ENCODE measurements around the gene BMP3.
"Not testable (repeated sequence)": the region's sequence is repeated elsewhere in the genome, so short reads cannot be mapped to it uniquely, and the experiment has no call there.

The BMP3 gene, protein sequence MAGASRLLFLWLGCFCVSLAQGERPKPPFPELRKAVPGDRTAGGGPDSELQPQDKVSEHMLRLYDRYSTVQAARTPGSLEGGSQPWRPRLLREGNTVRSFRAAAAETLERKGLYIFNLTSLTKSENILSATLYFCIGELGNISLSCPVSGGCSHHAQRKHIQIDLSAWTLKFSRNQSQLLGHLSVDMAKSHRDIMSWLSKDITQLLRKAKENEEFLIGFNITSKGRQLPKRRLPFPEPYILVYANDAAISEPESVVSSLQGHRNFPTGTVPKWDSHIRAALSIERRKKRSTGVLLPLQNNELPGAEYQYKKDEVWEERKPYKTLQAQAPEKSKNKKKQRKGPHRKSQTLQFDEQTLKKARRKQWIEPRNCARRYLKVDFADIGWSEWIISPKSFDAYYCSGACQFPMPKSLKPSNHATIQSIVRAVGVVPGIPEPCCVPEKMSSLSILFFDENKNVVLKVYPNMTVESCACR

GRCh38 chr4:81030061-81030980, at the start of gene BMP3:
Gene BMP3, plus strand, starts transcription at chr4:81030708. Its CDS starts 577 bp downstream, at chr4:81031285.
- DNase-seq (ENCODE audit: low read depth in 3 of 3), result no peak

DNA sequence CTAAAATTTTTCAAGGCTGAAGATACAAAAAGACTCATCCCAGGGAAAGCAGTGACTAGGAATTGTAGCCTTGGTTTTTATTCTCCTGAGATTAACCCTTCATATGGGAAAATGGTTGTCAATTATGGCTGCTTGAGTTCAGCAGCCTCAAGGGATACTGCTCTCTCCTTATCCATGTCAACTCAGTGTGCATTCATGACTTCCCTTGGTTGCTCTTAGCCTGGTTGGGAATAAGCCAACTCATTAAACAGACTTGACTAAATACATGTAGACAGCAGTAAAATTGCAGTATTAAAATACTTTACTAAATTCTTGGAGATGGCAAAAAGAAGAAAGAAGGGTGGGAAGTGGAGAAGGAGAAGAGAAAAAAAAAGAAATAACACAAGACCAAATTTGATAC, 44.5 kb upstream of the BMP3 start:
- no peak for DNase-seq (ENCODE audit: low read depth in 3 of 3)

DNA sequence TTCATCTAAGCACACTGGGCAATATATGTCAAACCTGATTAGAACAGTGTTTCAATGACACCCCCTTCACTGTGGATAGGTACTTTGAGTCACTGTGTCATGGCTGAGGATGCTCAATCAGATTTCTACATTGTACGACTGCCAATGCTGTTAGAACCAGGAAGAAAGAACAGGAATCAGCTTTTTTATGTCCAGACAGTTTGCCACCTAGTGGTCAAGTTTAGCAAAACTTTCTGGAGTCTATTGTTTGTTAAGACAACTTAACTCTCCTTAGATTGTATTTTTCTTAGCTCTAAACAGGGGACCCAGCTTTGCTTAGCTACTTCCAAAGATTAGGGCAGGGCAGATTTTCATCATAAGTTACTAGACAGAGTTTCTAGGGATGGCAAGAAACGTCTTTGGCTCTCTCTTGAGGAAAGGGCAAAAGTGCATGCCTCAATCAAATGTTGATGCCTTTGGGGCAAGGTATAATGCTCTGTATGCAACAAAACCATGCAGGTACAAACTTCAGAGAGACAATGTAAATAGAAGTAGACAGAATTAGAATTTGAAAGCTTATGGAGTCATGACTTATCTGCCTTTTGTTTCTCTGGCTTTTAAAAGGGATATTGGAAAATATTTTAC, 40.5 kb upstream of the BMP3 start:
- peak in 1 of 3 experiments; percentile 11 for DNase-seq (ENCODE audit: low read depth in 3 of 3)

DNA sequence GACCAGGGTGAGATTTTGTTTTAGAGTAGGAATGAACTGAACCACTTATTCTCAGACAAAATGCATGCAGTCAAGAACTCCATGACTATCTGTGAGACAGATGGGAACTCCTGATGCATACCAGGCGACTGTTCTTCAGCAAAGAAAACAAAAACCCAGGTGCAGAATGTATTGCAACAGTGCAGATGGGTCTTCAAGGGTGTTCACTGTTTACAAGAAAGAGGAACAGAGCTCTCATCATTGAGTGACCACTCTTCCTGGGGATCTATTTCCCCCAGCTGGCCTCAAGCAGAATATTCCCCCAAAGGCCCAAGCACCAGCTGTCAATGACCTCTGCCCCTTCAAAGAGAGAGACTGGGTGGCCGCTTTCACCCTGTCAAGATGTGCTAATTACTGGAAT, 39.7 kb upstream of the BMP3 start:
- no peak for DNase-seq (ENCODE audit: low read depth in 3 of 3)

- no peak for DNase-seq (ENCODE audit: low read depth in 3 of 3)
These were observed 30.6 kb upstream of the BMP3 start for GRCh38 chr4:80999943-81000342.

GRCh38 chr4:81003597-81004111, 26.9 kb upstream of the BMP3 start:
- no peak for DNase-seq (ENCODE audit: low read depth in 3 of 3)

GRCh38 chr4:81007417-81007816, 23.1 kb upstream of the BMP3 start:
- no peak for DNase-seq (ENCODE audit: low read depth in 3 of 3)

GRCh38 chr4:81016566-81016965, 13.9 kb upstream of the BMP3 start:
- DNase-seq (ENCODE audit: low read depth in 3 of 3), result not testable (repeated sequence)

DNA sequence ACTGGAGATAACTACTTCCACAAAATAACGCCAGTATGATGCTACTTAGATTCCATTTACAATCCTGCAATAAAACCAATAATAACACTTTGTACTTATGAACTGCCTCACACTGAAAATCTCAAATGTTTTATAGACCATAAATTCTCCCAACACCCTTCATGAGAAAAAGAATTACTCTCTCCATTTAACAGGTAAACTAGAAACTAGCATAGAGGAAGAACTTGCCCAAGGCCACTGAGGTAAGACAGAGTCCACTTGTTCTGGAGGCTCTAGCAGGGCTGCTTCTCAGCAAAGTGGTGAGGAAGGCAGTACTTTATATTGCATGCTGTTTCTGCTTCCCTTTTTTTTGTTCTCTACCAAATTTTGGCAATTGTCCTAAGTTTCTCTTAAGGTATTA, 11.5 kb upstream of the BMP3 start:
- DNase-seq (ENCODE audit: low read depth in 3 of 3), result no peak

GRCh38 chr4:81021142-81021944, 9.2 kb upstream of the BMP3 start:
- no peak for DNase-seq (ENCODE audit: low read depth in 3 of 3)

DNA sequence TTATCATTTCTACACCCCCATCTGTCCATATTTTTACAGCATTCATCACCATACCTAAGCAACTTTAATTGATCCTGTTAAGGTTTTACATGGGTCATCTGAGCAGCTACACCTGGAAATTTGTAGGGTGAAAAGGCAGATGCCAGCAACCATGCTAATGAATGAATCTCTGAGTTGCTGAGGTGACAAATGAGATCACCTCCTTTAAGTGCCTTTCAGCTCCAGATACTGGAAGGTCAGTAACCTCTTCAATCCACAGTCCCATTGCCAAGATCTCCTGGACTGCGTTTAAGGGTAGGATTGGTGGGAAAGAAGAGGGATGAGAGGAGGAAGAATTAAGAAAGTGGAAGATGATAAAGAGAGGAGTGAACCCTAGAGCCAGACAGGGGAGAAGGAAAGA, 8.5 kb upstream of the BMP3 start:
- no peak for DNase-seq (ENCODE audit: low read depth in 3 of 3)

DNA sequence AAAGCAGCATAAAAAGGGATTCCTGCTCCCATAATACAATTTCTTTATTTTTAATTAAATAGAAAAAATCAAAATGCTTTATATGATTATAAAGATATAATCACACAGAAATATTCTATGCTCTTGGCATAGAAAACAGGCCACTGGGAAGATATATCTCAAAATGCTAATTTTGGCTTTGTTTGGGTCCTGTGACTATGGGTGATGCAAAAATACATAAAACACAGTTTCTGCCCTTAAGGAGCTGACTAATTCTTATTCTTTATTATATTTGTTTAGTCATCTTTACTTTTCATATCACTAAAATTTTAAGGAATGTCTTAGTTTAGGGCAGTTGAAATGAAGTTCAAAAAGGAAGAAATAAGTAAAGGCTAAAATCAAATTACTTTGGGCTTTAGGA, 7.0 kb upstream of the BMP3 start:
- DNase-seq (ENCODE audit: low read depth in 3 of 3), result no peak

DNA sequence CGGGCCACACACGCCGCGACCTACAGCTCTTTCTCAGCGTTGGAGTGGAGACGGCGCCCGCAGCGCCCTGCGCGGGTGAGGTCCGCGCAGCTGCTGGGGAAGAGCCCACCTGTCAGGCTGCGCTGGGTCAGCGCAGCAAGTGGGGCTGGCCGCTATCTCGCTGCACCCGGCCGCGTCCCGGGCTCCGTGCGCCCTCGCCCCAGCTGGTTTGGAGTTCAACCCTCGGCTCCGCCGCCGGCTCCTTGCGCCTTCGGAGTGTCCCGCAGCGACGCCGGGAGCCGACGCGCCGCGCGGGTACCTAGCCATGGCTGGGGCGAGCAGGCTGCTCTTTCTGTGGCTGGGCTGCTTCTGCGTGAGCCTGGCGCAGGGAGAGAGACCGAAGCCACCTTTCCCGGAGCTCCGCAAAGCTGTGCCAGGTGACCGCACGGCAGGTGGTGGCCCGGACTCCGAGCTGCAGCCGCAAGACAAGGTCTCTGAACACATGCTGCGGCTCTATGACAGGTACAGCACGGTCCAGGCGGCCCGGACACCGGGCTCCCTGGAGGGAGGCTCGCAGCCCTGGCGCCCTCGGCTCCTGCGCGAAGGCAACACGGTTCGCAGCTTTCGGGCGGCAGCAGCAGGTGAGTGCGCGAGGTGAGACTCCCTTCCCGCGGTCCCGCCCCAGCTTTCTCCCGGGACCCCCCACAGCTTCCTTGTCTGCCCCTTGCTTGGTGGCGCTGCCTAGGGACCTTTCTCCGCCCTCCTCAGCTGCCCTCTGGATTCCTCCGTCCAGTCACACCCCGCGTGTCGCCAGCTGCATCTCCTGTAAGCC, 678 bp downstream of the BMP3 start:
- DNase-seq (ENCODE audit: low read depth in 3 of 3), result no peak

GRCh38 chr4:81031796-81032551, 1.5 kb downstream of the BMP3 start:
- DNase-seq (ENCODE audit: low read depth in 3 of 3), result no peak

GRCh38 chr4:81032771-81033684, 2.5 kb downstream of the BMP3 start:
- no peak for DNase-seq (ENCODE audit: low read depth in 3 of 3)

- no peak for DNase-seq (ENCODE audit: low read depth in 3 of 3)
These were observed 8.3 kb downstream of the BMP3 start for GRCh38 chr4:81038636-81039350.

GRCh38 chr4:81039351-81039972, 9.0 kb downstream of the BMP3 start:
- no peak for DNase-seq (ENCODE audit: low read depth in 3 of 3)

Data from stimulated activated CD4-positive, alpha-beta T cell treated with anti-CD3 and anti-CD28 coated beads, TNF-alpha, amount 100 ng/mL, for 24 hours (primary cell).